GOT3 (cell line): Measurements from ENCODE around the gene GNG7.
"Not testable (repeated sequence)": the region's sequence is repeated elsewhere in the genome, so short reads cannot be mapped to it uniquely, and the experiment has no call there.

Source experiments
- DNase-seq: peaks from one replicate; lab custom pipeline; 2025; ENCODE audit warnings: mixed read lengths; lab: John Stamatoyannopoulos, UW

GNG7 gene

DNA sequence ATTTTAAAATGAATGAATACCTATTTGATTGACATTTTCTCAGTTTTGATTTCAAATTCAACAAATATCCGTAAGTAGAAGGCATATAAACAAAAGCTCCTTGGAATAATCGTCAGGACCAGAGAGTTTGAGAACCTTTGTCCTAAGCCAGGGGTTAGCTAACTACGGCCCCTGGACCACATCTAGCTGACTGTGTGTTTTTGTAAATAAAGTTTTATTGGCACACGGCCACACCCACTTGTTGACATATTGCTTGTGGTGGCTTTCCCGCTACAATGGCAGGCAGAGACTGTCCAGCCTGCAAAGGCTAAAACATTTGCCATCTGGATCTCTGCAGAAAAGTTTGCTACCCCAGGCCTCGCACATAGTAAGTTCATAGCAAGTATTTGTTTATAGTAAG lies 83.4 kb downstream of the GNG7 start:
- DNase-seq: no peak

DNA sequence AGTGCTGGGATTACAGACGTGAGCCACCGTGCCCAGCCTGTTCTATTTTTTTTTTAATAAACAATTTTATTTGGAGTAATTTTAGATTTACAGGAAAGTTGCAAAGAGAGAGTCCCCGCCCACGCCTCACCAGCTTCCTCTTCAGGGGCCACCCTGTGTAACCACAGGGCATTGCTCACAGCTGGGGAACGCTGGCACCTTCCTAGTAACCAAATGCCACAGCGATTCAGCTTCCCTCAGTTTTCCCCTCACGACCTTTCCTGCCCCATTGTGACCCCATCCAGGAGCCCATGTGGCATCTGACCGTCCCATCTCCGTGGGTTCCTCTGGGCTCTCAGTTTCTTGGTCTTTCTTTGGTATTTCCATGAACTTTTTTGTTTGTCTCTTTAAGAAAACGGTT lies 83.9 kb downstream of the GNG7 start:
- DNase-seq: peak; percentile 56

DNA sequence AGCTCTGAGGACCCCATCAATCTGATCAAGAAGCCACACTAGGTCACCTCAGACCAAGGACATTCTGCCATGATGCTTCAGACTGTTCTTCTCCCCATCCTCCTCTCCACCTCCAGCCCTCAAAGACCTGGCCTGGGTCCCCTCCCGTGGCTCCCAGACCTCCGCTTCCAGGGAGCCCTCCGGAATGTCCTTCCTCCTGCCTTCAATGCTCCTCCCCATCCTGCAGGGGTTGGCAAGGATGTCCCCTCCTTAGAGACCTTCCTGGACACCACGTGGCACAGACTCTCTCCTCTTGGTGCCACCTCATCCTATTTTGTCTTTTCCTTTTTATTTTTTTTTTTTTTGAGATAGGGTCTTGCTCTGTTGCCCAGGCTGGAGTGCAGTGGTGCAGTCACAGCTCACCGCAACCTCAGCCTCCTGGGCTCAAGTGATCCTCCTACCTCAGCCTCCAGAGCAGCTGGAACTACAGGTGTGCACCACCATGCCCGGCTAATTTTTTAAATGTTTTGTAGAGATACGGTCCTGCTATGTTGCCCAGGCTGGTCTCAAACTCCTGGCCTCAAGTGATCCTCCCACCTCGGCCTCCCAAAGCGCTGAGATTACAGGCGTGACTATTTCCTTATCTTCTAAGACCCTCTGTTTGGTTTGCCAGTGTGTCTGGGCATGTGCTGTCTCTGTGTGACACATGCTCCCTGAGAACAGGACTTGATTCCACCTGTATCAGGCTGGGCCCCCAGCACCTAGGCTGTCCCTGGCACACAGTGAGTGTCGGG lies 84.9 kb downstream of the GNG7 start:
- no peak for DNase-seq

DNA sequence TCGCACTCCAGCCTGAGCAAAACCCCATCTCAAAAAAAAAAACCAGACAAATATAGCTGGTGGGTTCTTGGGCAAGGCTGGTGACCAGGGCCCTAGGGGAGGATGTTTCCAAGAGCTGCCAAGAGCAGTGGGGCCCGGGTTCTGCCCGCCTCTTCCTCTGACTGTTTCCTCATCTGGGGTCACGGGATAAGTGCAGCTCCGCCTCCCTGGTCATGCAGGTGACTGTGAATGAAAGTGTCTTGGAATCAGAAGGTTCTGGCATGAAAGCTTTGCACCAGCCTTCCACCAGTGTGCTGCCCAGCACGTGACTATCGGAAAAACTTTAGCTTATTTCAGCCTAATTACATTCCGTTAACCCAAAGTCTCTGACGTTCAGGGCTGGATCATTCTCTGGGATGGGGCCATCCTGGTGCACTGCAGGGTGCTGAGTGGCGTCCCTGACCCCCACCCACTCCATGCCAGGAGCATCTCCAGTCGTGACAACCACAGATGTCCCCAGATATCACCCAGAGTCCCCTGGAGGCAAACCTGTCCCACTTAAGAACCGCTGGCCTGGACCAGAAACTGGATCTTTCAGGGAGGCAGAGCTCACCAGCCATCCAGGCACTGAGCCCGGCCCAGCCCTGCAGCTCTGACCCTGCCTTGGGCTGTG lies 85.6 kb downstream of the GNG7 start:
- DNase-seq: no peak

DNA sequence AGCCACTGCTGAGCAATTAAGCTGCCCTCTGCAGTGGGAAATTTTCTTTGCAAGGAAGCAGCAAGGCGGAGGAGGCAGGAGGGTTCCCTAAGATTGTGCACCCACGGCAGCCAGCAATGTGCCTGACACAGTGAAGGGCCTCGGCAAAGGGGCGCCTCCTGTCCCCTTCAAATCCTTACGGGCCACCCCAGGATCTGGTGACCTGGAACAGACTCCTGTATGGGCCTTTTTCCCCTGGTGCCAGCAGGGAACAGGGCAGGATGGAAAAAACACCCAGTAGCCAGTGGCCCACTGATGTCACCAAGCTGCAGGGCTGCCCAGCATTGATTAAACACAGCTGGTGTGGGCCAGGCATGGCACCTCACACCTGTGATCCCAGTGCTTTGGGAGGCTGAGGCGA lies 86.7 kb downstream of the GNG7 start:
- DNase-seq: no peak

DNA sequence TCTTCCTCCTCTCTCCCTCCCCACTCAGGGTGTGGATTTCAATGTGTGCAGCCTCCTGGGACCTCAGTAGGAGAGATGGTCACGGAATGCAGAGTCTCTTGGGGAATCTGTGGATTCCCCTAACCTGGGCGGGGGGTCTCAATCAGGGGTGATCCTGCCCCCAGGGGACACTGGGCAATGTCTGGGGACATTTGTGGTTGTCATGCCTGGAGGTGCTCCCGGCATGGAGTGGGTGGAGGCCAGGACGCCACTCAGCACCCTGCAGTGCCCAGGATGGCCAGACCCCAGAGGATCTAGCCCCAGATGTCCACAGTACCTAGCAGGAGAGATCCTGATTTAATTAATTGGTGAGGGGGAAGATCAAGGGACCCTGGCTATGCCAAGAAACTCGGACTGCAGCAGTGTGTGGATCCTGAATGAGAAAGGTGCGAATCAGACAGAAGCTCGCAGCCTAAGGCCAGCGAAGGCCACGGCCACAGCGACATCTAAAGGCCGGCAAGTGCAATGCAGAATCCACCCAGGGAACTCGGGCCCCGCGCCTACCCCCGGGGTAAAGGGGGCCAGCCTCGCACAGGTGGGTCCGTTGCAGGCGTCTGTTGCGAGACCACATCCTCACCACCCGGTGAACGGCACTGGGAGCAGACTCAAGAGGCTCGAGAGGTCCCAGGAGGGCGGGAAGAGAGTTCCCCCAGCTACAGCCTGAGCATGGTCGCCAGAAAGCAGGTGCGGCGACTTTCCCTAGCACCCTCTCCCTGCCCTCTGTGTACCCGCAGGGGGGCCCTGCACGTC lies 88.8 kb downstream of the GNG7 start:
- DNase-seq: no peak

DNA sequence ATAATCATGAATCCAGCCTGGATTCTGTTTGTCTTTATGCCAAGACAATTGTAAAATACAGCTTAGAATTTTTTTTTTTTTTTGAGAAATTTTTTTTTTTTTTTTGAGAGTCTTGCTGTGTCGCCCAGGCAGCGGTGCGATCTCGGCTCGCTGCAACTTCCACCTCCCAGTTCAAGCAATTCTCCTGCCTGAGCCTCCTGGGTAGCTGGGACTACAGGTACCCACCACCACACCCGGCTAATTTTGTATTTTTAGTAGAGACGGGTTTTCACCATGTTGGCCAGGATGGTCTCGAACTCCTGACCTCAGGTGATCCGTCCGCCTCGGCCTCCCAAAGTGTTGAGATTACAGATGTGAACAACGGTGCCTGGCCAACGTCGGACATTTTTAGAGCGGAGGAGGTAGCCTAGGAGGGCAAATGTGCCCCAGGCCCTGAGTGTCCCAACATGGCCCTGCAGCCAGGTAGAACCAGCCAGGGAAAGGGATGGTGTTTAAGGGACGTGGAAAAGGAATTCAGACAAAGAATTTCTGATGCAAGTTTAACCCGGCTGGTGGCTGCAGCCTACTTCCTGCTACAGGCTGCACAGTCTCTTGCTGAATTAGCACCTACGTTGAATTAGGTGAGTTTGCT lies 89.8 kb downstream of the GNG7 start:
- DNase-seq: no peak

DNA sequence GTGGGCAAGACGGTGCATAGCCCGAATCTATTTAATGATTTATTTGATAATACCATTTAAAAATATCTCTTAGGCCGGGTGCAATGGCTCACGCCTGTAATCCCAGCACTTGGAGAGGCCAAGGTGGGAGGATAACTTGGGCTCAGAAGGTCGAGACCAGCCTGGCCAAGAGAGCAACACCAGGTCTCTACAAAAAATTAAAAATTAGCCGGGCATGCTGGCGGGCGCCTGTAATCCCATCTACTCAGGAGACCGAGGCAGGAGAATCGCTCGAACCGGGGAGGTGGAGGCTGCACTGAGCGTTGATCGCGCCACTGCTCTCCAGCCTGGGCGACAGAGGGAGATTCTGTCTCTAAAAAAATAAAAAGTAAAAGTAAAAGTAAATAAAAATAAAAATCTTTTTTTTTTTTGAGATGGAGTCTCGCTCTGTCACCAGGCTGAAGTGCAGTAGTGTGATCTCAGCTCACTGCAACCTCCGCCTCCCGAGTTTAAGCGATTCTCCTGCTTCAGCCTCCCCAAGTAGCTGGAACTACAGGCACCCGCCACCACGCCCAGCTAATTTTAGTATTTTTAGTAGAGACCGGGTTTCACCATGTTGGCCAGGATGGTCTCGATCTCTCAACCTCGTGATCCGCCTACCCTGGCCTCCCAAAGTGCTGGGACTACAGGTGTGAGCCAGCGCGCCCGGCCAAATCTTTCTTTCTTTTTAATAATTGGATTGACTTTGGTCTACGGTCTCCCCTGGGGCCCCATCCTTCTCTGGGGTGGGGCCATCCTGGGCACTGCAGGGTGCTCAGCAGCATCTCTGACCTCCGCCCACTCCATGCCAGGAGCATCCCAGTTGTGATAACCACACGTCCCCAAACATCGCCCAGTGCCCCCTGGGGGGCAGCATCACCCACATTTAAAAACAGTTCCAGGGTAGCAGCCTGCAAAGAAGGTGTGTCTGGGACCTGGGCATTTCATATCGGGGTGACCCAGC lies 90.7 kb downstream of the GNG7 start:
- no peak for DNase-seq

DNA sequence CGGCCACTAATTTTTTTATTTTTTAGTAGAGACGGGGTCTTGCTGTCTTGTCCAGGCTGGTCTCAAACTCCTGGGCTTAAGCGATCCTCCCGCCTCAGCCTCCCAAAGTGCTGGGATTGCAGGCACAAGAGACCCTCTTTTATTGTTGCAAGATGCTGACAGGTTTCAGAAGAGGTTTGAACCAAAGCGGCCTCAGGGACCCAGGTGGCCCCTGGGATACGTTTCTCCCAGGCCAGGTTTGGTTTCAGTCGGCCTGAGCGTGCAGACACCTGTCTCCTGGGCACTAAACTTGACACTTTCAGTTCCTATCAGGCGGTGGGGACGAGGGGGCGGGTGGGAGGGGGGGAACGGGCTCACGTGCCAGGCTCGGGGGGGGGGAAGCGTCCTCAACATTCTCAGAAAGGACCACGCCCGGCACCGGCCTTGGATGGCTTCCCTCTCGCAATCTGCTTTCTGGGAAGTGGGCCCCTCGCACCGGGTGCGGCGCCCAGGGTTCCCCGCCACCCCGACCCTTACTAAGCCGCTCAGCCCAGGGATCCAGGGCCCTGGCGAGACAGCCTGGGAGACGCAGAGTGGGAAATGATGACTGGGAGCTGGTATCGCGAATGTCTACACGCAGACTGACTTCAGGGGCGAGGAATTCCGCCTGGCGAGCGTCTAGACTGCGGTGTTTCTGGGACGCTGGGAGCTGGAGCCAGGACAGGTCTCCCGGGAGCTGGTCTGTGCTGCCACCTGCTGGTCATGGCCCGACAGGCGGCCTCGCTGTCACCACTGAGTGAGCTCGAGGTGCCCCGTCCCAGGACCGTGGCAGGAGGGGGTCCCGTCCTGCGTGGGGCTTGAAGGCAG lies 91.6 kb downstream of the GNG7 start:
- DNase-seq: peak; percentile 62

DNA sequence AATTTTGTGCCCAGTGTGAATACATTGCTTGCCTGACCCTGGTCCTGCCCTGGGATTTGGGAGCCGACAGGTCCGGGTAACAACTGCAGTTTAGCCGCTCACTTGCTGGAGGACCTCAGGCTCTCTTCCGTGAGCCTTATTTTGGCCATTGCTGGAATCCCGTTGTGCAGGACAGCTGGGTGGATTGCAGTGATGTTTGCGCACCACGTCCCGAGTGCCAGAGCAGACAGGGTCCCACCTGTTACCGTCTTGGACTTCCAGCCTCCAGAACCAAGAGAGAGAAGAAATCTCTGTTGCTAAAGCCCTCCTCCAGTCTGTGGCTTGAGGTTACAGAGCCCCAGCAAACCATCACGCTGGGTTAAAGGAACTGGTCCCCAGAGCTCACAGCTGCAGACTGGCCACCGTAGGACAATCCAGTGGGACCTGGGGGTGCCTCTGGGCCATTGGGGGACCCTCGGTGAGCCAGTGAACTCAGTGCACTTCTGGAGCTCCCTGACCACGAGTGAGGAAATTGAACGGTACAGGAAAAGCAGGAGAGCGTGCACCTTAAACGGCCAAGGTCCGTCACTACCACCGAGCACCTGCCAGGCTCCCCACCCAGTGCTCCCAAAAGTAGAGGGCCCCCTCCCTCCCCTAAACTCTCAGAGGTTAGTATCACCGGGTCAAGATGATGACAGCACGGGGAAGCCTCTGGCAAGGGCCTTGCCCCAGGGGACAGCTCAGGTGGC lies 92.9 kb downstream of the GNG7 start:
- DNase-seq: no peak

DNA sequence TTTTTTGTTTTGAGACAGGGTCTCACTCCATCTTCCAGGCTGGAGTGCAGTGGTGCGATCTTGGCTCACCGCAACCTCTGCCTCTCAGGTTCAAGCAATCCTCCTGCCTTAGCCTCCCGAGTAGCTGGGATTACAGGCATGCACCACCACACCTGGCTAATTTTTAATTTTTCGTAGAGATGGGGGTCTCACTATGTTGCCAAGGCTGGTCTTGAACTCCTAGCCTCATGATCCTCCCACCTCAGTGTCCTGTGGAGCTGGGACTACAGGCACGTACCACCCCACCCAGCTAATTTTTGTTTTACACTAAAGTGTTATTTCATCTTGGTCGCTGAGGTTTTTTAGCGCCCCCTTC lies 93.5 kb downstream of the GNG7 start:
- DNase-seq: not testable (repeated sequence)

DNA sequence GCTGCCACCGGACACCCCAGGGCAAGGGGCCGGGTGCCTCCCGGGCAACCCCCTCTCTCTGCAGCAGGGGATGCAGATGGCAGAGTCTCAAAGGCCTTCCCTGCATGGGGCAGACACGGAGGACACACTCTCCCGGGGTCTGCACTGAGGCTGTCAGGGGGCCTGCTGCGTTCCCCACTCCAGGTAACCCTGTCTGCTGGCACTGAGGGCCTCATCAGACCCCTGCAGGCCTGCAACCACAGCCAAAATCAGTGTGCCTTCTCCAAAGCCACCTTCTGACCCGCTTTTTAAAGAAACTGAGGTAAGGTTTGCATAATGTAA lies 93.9 kb downstream of the GNG7 start:
- no peak for DNase-seq

DNA sequence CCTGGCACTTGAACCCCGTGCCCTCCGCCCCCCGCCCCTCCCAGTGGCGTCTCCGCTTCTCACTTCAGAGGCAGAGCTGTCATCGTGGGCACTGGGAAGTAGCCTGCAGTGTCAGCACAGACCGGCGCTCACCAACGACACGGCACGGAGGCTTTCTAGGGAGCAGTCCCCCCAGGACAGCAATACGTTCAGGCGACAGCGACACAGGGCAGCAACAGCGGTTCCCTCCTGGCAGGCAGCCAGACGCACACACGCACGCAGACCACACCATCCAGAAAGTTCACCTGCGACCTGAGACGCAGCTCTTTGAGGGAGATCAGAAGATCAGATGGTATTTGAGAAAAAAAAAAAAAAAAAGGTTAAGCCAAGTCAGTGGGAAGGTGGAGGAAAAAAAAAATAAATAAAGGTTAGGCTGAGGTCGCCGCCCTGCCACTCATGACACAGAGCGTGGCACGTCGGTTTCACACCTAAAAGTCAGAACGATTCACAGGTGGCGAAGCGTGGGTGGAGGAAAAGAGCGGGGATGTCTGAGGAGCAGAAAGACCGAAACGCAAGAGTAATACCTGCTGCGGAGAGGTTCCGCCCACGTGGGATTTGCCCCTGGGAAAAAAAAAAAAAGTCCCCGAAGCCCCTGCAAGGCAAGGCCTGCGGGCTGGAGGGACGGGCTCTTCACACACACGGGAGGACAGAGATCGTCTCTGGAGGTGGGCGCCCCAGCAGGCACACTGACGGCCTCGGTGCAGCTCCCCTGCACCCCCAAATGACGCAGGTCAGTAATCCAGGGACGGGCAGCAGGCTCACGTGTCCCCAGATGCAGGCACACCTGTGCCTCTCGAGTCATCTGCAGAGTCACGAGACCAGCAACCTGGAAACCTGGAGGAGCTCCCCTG lies 94.5 kb downstream of the GNG7 start:
- DNase-seq: no peak

DNA sequence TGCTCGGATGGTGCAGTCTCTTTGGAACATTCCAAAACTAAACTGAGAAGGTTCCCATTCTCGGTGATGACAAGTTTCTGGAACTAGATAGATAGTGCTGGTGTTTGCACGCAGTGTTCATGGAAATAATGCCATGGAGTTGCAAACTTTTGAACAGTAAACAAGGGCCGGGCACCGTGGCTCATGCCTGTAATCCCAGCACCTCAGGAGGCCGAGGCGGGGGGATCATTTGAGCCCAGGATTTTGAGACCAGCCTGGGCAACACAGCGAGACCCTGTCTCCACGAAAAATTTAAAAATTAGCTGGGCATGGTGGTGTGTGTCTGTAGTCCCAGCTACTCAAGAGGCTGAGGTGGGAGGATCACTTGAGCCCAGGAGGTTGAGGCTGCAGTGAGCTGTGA lies 95.7 kb downstream of the GNG7 start:
- DNase-seq: not testable (repeated sequence)

DNA sequence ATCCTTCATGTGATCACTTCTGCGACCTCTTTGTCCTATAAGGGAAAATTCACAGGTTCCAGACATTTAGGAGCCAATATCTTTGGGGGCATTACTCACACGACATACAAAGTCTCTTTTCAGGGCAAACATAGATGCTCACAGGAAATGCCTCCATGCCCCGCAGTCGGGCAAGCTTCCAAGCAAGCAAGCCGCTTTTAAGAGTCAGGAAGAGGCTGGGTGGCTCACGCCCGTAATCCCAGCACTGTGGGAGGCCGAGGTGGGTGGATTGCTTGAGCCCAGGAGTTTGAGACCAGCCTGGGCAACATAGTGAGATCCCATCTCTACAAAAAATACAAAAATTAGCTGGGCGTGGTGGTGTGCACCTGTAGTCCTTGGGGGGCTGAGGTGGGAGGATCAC lies 96.6 kb downstream of the GNG7 start:
- DNase-seq: not testable (repeated sequence)

DNA sequence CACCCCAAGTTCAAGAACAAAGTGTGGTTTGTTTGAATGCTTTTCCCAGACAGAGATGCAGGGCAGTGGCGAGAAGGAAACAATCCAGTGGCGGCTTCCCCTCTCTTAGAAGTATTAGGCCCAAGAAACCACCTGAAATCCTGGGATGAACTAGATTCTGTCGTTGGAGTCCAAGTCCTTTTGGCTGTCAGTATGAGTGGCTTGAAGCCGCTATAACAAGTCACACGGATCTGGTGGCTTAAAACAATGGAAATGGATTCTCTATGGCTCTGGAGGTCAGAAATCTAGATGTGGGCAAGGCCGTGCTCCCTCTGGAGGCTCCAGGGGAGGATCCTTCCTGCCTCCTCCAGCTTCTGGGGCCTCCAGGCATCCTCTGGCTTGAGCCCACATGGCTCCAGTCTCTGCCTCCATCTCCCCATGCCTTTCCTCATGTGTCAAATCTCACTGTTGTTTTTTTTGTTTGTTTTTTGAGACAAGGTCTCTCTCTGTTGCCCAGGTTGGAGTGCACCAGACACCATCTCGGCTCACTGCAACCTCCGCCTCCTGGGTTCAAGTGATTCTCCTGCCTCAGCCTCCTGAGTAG lies 97.7 kb downstream of the GNG7 start:
- DNase-seq: no peak

DNA sequence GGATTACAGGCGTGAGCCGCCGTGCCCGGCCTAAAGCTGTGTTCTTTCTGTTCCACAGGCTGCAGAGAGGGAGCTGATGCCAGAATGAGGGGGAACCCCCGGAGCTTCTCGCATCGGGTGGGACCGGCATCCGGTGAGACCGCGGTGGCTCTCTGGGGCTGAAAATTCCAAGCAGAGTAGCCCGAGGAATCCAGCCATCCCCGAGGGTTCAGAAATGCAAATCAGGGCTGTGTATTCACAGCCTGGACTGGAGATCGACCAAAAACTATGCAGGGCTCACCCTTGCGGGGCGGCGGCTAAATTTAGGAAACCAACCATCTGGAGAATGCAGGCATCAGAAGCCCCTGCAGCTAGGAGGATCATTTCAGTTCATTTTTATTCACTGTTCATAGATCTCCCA lies 99.2 kb downstream of the GNG7 start:
- no peak for DNase-seq

DNA sequence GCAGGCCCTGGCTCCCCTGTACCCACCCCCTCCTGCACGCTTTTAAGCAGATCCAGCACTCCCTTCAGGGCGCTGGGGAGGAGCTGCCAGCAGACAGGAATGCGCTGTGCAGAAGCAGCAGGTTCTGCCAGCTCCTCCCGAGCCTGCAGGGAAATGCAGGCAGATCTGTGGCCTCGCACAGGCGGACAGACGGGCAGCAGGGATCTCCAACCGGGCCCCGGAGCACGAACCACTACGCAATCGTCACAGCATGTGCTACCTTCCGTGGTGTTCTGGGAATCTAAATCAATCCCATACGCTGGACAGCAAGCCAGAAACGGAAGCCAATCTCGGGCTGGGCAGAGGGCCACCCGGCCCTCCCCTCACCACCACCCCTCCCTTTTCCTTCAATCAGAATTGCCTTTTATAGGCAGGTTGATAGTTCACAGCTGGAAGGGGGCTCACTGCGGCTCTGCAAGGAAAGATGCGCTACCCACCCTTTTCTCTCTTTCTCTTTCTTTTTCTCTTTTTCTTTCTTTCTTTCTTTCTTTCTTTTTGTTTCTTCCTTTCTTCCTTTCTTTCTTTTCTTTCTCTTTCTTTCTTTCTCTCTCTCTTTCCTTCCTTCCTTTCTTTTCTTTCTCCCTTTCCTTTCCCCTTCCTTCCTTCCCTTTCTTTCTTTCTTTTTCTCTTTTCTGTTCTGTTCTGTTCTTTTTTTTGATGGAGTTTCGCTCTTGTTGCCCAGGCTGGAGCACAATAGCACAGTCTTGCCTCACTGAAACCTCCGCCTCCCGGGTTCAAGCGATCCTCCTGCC lies 99.9 kb downstream of the GNG7 start:
- DNase-seq: no peak
